ENCODE results near the gene DGAT2L6.

- TF ChIP-seq, protein P1, sequence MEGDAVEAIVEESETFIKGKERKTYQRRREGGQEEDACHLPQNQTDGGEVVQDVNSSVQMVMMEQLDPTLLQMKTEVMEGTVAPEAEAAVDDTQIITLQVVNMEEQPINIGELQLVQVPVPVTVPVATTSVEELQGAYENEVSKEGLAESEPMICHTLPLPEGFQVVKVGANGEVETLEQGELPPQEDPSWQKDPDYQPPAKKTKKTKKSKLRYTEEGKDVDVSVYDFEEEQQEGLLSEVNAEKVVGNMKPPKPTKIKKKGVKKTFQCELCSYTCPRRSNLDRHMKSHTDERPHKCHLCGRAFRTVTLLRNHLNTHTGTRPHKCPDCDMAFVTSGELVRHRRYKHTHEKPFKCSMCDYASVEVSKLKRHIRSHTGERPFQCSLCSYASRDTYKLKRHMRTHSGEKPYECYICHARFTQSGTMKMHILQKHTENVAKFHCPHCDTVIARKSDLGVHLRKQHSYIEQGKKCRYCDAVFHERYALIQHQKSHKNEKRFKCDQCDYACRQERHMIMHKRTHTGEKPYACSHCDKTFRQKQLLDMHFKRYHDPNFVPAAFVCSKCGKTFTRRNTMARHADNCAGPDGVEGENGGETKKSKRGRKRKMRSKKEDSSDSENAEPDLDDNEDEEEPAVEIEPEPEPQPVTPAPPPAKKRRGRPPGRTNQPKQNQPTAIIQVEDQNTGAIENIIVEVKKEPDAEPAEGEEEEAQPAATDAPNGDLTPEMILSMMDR (IDR thresholded peaks at IDR 0.05) = no peak
- TF ChIP-seq POLR2A (IDR thresholded peaks at IDR 0.05) = no peak
These were observed 48.8 kb downstream of the DGAT2L6 start for GRCh38 chrX:70226048-70226447.

All from body of pancreas (tissue), 4 donors.